C4-2B (cell line): ENCODE data around the gene PHLPP2.

Experiments used
- CTCF ChIP-seq: fragments of 450-650 bp; conservative IDR thresholded peaks from 2 replicates; pipeline ENCODE4 v1.5.1; 2017; ENCODE audit warnings: mild to moderate bottlenecking
- ZFX ChIP-seq: fragments of 450-650 bp; IDR thresholded peaks from 2 replicates; pipeline ENCODE4 v1.6.1; 2017

- TF ChIP-seq CTCF (no peak), ZFX (no peak)
Observed at GRCh38 chr16:71737501-71737900, 13.0 kb upstream of the PHLPP2 start.
